ENCODE results near the gene ALDH1A2. TPM values are rescaled to one million over a fixed set of nuclear protein-coding genes. Genes with fewer than 3 reads are reported as not detected.
A peak's percentile ranks its signal among the peaks of the same experiment; 100 is the strongest.

Gene ALDH1A2
- total RNA-seq, 6 experiments from 2014 or later: 4.3 to 33.2 (median 10.8) TPM

DNA sequence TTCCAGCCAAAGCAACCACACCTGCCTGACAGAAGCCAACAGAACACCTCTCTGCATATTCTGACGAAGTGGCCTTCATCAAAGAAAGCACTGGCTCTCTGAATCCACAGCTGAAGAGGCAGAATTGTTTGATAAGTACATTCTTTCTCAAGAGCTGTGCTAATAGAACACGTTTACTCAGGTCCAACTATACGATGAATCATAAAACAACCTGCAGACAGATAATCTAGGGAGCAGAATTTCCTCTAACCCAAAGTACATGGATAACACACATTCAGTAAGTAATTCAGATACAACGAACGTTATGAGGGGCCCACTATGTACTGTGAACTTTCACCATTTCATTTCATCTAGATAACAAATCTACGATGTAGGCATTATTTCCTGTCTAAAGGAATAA, 25.4 kb downstream of the ALDH1A2 start:
- no peak overlapping the region for H3K27ac ChIP-seq

DNA sequence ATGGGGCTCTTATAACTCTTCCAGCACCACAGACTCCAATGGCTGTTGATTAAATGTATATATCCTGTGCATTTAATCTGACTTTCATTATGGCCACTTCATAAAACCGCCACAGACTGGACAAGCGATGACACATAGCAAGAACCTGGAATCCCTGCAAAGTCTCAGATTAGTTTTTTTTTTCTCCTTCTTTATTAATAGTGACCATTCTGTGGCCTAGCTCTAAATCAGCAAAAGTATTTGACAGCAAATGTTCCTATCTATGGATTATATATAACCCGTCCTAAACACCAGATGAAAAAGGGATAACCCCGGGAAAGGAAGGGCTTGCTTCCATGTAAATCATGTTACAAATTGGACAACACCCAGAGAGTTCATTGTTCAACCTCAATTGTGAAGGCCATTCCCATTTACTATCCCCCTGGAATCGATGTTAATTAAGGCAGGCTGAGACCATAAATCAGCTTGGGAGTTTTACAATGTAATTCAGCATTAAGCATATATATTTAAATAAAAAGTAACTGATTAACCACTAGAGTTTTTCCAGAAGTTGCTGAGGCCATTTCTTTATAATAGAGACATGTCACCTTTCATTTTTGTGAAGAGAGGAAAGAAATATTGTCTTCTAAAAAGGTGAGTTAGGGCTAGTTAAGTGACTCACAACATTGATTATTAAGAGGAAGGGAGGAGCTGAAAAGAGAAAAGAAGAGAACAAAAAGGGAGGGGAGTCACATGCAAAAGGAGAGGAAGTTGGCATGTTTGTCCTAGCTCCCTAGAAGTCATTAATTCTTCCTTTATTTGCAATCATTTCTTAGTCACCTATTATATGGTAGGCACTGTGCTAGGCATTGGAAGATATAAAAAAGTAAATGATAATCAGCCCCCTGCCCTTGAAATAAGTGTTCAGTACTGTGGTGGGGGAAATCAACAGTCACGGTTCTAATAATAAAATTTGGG, 26.2 kb downstream of the ALDH1A2 start:
- TF ChIP-seq, protein P1, sequence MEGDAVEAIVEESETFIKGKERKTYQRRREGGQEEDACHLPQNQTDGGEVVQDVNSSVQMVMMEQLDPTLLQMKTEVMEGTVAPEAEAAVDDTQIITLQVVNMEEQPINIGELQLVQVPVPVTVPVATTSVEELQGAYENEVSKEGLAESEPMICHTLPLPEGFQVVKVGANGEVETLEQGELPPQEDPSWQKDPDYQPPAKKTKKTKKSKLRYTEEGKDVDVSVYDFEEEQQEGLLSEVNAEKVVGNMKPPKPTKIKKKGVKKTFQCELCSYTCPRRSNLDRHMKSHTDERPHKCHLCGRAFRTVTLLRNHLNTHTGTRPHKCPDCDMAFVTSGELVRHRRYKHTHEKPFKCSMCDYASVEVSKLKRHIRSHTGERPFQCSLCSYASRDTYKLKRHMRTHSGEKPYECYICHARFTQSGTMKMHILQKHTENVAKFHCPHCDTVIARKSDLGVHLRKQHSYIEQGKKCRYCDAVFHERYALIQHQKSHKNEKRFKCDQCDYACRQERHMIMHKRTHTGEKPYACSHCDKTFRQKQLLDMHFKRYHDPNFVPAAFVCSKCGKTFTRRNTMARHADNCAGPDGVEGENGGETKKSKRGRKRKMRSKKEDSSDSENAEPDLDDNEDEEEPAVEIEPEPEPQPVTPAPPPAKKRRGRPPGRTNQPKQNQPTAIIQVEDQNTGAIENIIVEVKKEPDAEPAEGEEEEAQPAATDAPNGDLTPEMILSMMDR (IDR thresholded peaks at IDR 0.05): no peak
- TF ChIP-seq POLR2A (IDR thresholded peaks at IDR 0.05): no peak
- intact Hi-C loops (cut with DNase I): no loop called here
- ATAC-seq: no peak

More for the DNA sequence above, 25.4 kb downstream of the ALDH1A2 start:
- WGBS (ENCODE audit: insufficient coverage, low coverage, low lambda C conversion rate, missing lambda C conversion rate): 77% methylated on average over 6 of the region's 6 CpGs
- Histone ChIP-seq H3K4me1 (peaks cover 0 to 10% (median 0%) of the 10 kb centered on the region in 4 donors), H3K36me3 (no peaks in the 10 kb centered on the region), H3K9me3 (no peaks in the 10 kb centered on the region), H3K27me3 (no peaks in the 10 kb centered on the region), H3K4me3 (no peak overlapping the region)
- DNase-seq (no peak), ATAC-seq (no peak)
- no peak for TF ChIP-seq POLR2A (IDR thresholded peaks at IDR 0.05)
- TF ChIP-seq, protein P1 (IDR thresholded peaks at IDR 0.05): no peak
- intact Hi-C loops (cut with DNase I): no loop called here

DNA sequence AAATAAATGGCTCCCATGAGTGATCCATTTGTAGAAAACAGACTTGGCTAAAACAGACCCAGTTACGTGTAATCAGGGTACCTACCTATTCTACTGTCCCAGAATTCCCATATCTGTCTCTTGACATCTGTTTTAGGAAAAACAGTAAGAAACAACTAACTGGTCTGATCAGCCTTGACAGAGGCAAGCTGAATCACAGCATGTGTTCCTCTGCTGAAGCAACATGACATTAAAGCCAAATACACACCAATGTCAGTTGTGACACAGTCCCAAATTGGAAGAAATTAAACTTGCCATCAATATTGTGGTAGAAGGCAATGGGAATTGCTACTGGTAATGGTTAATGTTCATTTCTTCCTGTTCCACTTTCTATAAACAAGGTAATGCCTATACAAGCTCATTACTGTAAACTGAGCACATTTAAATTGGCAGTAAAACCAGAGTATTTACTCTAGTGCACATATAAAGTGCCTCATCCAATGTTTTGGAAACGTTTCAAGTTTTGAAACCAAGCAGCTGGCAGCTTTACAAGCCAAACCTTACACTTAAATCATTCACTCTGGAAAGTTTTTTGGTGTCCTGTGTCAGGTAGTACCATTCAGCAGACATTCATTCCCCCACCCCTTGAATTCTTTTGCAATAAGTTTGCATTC, 27.0 kb downstream of the ALDH1A2 start:
- Histone ChIP-seq H3K4me1 (peaks cover 0 to 10% (median 0%) of the 10 kb centered on the region in 4 donors), H3K27ac (no peak overlapping the region), H3K4me3 (no peak overlapping the region), H3K27me3 (no peaks in the 10 kb centered on the region), H3K9me3 (no peaks in the 10 kb centered on the region), H3K36me3 (no peaks in the 10 kb centered on the region)
- intact Hi-C loops (cut with DNase I): no loop called here
- ATAC-seq (peak; percentile 50 to 87 (median 74)), DNase-seq (peak in 1 of 3 donors; percentile 47)
- TF ChIP-seq POLR2A (IDR thresholded peaks at IDR 0.05): no peak
- TF ChIP-seq, protein P1 (IDR thresholded peaks at IDR 0.05): no peak
- WGBS (ENCODE audit: insufficient coverage, low coverage, low lambda C conversion rate, missing lambda C conversion rate): 0% methylated on average over 1 of the region's 2 CpGs

More for the DNA sequence above, 26.2 kb downstream of the ALDH1A2 start:
- no peak for DNase-seq
- H3K4me3 ChIP-seq: no peak overlapping the region
- H3K36me3 ChIP-seq: no peaks in the 10 kb centered on the region
- no peak overlapping the region for H3K27ac ChIP-seq
- H3K4me1 ChIP-seq: peaks cover 0 to 10% (median 0%) of the 10 kb centered on the region in 4 donors
- WGBS (ENCODE audit: insufficient coverage, low coverage, low lambda C conversion rate, missing lambda C conversion rate): 80% methylated on average over 6 of the region's 6 CpGs
- no peaks in the 10 kb centered on the region for H3K27me3 ChIP-seq
- H3K9me3 ChIP-seq: no peaks in the 10 kb centered on the region

DNA sequence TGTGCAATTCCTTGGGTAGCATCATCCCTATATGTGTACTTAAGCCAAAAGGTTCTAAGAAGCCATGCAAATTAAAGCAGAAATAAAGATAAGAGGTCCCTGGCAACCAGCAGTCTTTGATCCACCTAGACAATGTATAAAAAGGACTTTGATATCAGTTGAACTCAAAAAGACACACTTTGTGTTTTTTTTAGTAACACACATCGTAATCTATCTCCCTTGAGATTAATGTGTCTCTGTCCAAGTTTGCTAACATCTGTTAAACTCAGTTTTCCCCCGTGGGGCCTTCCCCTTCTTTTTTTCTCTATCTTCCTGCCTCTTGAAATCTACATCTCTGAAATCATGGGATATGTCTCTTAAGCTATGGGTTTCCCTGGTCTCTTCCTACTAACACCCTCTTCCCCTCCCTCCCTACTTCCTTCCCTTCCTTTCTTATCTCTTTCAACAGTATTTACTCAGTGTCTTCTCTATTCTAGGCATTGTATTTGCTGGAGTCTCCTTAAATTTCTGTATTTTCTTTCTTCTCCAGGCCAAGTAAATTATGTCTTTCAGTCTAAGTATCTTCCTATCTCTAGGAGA, 27.7 kb downstream of the ALDH1A2 start:
- WGBS (ENCODE audit: insufficient coverage, low coverage, low lambda C conversion rate, missing lambda C conversion rate): 52% methylated on average over 2 of the region's 2 CpGs
- Histone ChIP-seq H3K27ac (no peak overlapping the region), H3K4me1 (peaks cover 0 to 10% (median 0%) of the 10 kb centered on the region in 4 donors), H3K36me3 (no peaks in the 10 kb centered on the region), H3K4me3 (no peak overlapping the region), H3K27me3 (no peaks in the 10 kb centered on the region), H3K9me3 (no peaks in the 10 kb centered on the region)
- no peak for ATAC-seq
- intact Hi-C loops (cut with DNase I): no loop called here
- TF ChIP-seq, protein P1 (IDR thresholded peaks at IDR 0.05): no peak
- TF ChIP-seq POLR2A (IDR thresholded peaks at IDR 0.05): no peak
- DNase-seq: no peak

All from right lobe of liver (tissue), 6 donors.